H1 (cell line): ENCODE results near the gene QSOX1. TPM values are rescaled to one million over a fixed set of nuclear protein-coding genes. Genes with fewer than 3 reads are reported as not detected.

Experiments
- CTCF ChIA-PET: fragments of 300-600 bp; sonication (Branson Sonifier 250); formaldehyde crosslinking; loops from one replicate; lab custom pipeline; 2021; ENCODE audit not compliant: partially characterized antibody; lab: Charles Lee
- POLR2A ChIA-PET: fragments of 300-600 bp; sonication (Branson Sonifier 250); formaldehyde crosslinking; loops from one replicate; lab custom pipeline; 2021; ENCODE audit warnings: inconsistent platforms; ENCODE audit not compliant: partially characterized antibody; lab: Charles Lee
- DNase-seq, 2 experiments: peaks; one replicate each; pipeline versions ENCODE4 v3.0.0 to v3.0.0-alpha.2; 2010 to 2022; ENCODE audit warnings: low spot score in 2 of 2, low read depth in 1 of 2, mixed read lengths in 1 of 2
- FAIRE-seq: peaks from 2 replicates; lab custom pipeline; 2011; peaks lifted over from hg19 to GRCh38; lab: Jason Lieb, UNC
- H2AFZ ChIP-seq: 2 replicates; pipeline ENCODE4 v1.8.1; 2012; ENCODE audit warnings: low read length, inconsistent platforms
- H2AK5ac ChIP-seq: 2 replicates; pipeline ENCODE4 v1.6.1; 2013; ENCODE audit warnings: low read depth, low read length
- H2BK120ac ChIP-seq: replicated peaks from 2 replicates; pipeline ENCODE3; 2013; ENCODE audit warnings: low read depth, low read length, inconsistent platforms
- H2BK12ac ChIP-seq: 2 replicates; pipeline ENCODE4 v1.6.1; 2013; ENCODE audit warnings: low read depth, low read length
- H2BK15ac ChIP-seq: 2 replicates; pipeline ENCODE4 v1.6.1; 2013; ENCODE audit warnings: low read length
- H2BK20ac ChIP-seq: 2 replicates; pipeline ENCODE4 v1.6.1; 2013; ENCODE audit warnings: low read length
- H2BK5ac ChIP-seq: 2 replicates; pipeline ENCODE4 v1.6.1; 2013; ENCODE audit warnings: low read depth, low read length
- H3K14ac ChIP-seq: 2 replicates; pipeline ENCODE4 v1.6.1; 2013; ENCODE audit warnings: inconsistent platforms; ENCODE audit not compliant: insufficient read length
- H3K18ac ChIP-seq: 2 replicates; pipeline ENCODE4 v1.6.1; 2013; ENCODE audit warnings: low read length; ENCODE audit errors: extremely low read depth
- H3K23ac ChIP-seq: 2 replicates; pipeline ENCODE4 v1.6.1; 2013; ENCODE audit warnings: inconsistent platforms; ENCODE audit not compliant: insufficient read length
- H3K23me2 ChIP-seq: 2 replicates; pipeline ENCODE4 v1.6.1; 2013; ENCODE audit warnings: low read depth, low read length
- H3K27ac ChIP-seq: 2 replicates; pipeline ENCODE4 v1.6.1; 2011; ENCODE audit warnings: low read depth, low read length, inconsistent platforms
- H3K27me3 ChIP-seq, 4 experiments: replicated peaks in 1 of 4; 1 replicate in 1 of 4; 2 replicates in 3 of 4; pipeline versions ENCODE4 v1.6.1 to v1.8.1; 2011 to 2013; ENCODE audit warnings: low read length in 3 of 4, mild to moderate bottlenecking in 3 of 4, inconsistent platforms in 2 of 4, mixed read lengths in 2 of 4, moderate library complexity in 1 of 4; ENCODE audit not compliant: control insufficient read depth in 3 of 4, insufficient read depth in 3 of 4; ENCODE audit errors: extremely low read depth in 1 of 4
- H3K36me3 ChIP-seq, 4 experiments: 2 replicates each; pipeline versions ENCODE4 v1.6.1 to v1.8.1; 2011 to 2013; ENCODE audit warnings: mild to moderate bottlenecking in 4 of 4, low read length in 3 of 4, moderate library complexity in 2 of 4, control low read depth in 1 of 4, inconsistent platforms in 1 of 4; ENCODE audit not compliant: insufficient read depth in 4 of 4, control insufficient read depth in 2 of 4
- H3K4ac ChIP-seq: replicated peaks from 2 replicates; pipeline ENCODE3; 2013; ENCODE audit warnings: low read length, low read depth, mixed read lengths, inconsistent platforms; ENCODE audit not compliant: insufficient read length
- H3K4me1 ChIP-seq, 4 experiments: replicated peaks in 1 of 4; 1 replicate in 1 of 4; 2 replicates in 3 of 4; pipeline versions ENCODE4 v1.6.1 to v1.8.1; 2011 to 2013; ENCODE audit warnings: low read length in 3 of 4, inconsistent platforms in 2 of 4, mixed read lengths in 1 of 4; ENCODE audit not compliant: insufficient read depth in 4 of 4, control insufficient read depth in 3 of 4
- H3K4me2 ChIP-seq, 2 experiments: 2 replicates each; pipeline versions ENCODE4 v1.6.1 to v1.8.1; 2011 to 2013; ENCODE audit warnings: low read depth in 2 of 2, low read length in 2 of 2, control low read depth in 1 of 2, inconsistent platforms in 1 of 2, mild to moderate bottlenecking in 1 of 2; ENCODE audit not compliant: insufficient read depth in 1 of 2
- H3K4me3 ChIP-seq, 4 experiments: fragments of 200-600, 300-600 bp in 1 of 4; sonication (generic), shearing (Covaris generic), sonication (Bioruptor Twin) in 1 of 4; 2 replicates each; pipeline versions ENCODE4 v1.5.1 to v1.8.1; 2011 to 2016; ENCODE audit warnings: low read length in 4 of 4, low read depth in 3 of 4, control low read depth in 2 of 4, inconsistent platforms in 2 of 4, mild to moderate bottlenecking in 2 of 4, mixed read lengths in 1 of 4, moderate library complexity in 1 of 4; ENCODE audit not compliant: insufficient read depth in 2 of 4; ENCODE audit errors: extremely low read depth in 1 of 4
- H3K56ac ChIP-seq: replicated peaks from 2 replicates; pipeline ENCODE3; 2013; ENCODE audit warnings: low read depth, mild to moderate bottlenecking, mixed read lengths, low read length, inconsistent platforms; ENCODE audit not compliant: insufficient read length
- H3K79me1 ChIP-seq: 2 replicates; pipeline ENCODE4 v1.6.1; 2013; ENCODE audit warnings: low read depth, low read length, control low read depth
- H3K79me2 ChIP-seq, 2 experiments: 2 replicates each; pipeline versions ENCODE4 v1.6.1 to v1.8.1; 2012 to 2013; ENCODE audit warnings: low read length in 2 of 2, mild to moderate bottlenecking in 2 of 2, inconsistent platforms in 1 of 2; ENCODE audit not compliant: insufficient read depth in 2 of 2, control insufficient read depth in 1 of 2
- H3K9ac ChIP-seq, 4 experiments: replicated peaks in 1 of 4; 1 replicate in 1 of 4; 2 replicates in 3 of 4; pipeline versions ENCODE4 v1.6.1 to v1.8.1; 2011 to 2013; ENCODE audit warnings: low read depth in 3 of 4, low read length in 3 of 4, control low read depth in 2 of 4, mild to moderate bottlenecking in 2 of 4, moderate library complexity in 2 of 4, inconsistent platforms in 1 of 4; ENCODE audit errors: extremely low read depth in 1 of 4
- H3K9me3 ChIP-seq, 2 experiments: 2 replicates each; pipeline versions ENCODE4 v1.6.1 to v1.8.1; 2012 to 2013; ENCODE audit warnings: mild to moderate bottlenecking in 2 of 2, moderate library complexity in 2 of 2, control low read depth in 1 of 2, inconsistent platforms in 1 of 2, low read depth in 1 of 2, low read length in 1 of 2, mixed read lengths in 1 of 2; ENCODE audit not compliant: insufficient read depth in 2 of 2
- H4K20me1 ChIP-seq, 2 experiments: replicated peaks in 1 of 2; 2 replicates each; pipeline versions ENCODE3 to v1.8.1; 2011 to 2013; ENCODE audit warnings: inconsistent platforms in 2 of 2, low read length in 2 of 2, mild to moderate bottlenecking in 1 of 2; ENCODE audit not compliant: insufficient read depth in 2 of 2, control insufficient read depth in 1 of 2
- H4K5ac ChIP-seq: 2 replicates; pipeline ENCODE4 v1.6.1; 2013; ENCODE audit warnings: low read length, low read depth, mixed read lengths, inconsistent platforms; ENCODE audit not compliant: insufficient read length
- H4K8ac ChIP-seq: 2 replicates; pipeline ENCODE4 v1.8.0; 2013; ENCODE audit warnings: mild to moderate bottlenecking, moderate library complexity, low read length, inconsistent platforms; ENCODE audit not compliant: insufficient read depth; ENCODE audit errors: extremely low read depth
- H4K91ac ChIP-seq: replicated peaks from 2 replicates; pipeline ENCODE3; 2013; ENCODE audit warnings: low read length, mixed read lengths, inconsistent platforms; ENCODE audit not compliant: insufficient read length
- BCL11A ChIP-seq, 2 experiments: IDR thresholded peaks; one replicate each; pipeline ENCODE4 v1.6.1; 2011; ENCODE audit warnings: low read depth in 2 of 2, low read length in 2 of 2, mild to moderate bottlenecking in 2 of 2
- MAFK ChIP-seq: IDR thresholded peaks from 2 replicates; pipeline ENCODE4 v1.6.1; 2012; ENCODE audit warnings: low read depth, mild to moderate bottlenecking, improper control_type of control experiment, low read length
- RBBP5 ChIP-seq: IDR thresholded peaks from 2 replicates; pipeline ENCODE4 v1.7.1; 2012; ENCODE audit warnings: low read depth, mild to moderate bottlenecking, inconsistent platforms, low read length, moderate library complexity, borderline replicate concordance
- WGBS, 2 experiments: shearing (Covaris generic) in 1 of 2; methylation state at CpG; one replicate each; pipeline versions ENCODE4 v1.1.6 to v1.1.7; 2013 to 2015; ENCODE audit warnings: low lambda C conversion rate in 2 of 2, mixed read lengths in 2 of 2, inconsistent platforms in 1 of 2, low coverage in 1 of 2, missing lambda C conversion rate in 1 of 2; ENCODE audit not compliant: insufficient replicate concordance in 2 of 2, insufficient coverage in 1 of 2, insufficient read length in 1 of 2; ENCODE audit errors: extremely low coverage in 1 of 2, missing lambda C conversion rate in 1 of 2; 5-methylcytosine and 5-hydroxymethylcytosine counted together
- polyA plus RNA-seq, 7 experiments: library from polyadenylated mRNA; depleted of rRNA in 3 of 7; stranded (reverse) in 5 of 7; unstranded in 2 of 7; fragments of >200 nt in 5 of 7; fragments of 200-250 nt in 2 of 7; gene quantifications; 1 replicate in 5 of 7; 2 replicates in 1 of 7; 4 replicates in 1 of 7; pipeline versions ENCODE4 v1.2.1 to v1.2.3, GENCODE V29; 2011 to 2013; ENCODE audit warnings: missing spikeins in 2 of 7, mixed read lengths in 2 of 7
- total RNA-seq: library from RNA; stranded (reverse); fragmentation: NEBNext Ultra II Directional; extraction: Animal tissue kit (Norgen Biotek cat#: 25700); gene quantifications from 2 replicates; pipeline ENCODE4 v1.2.1, GENCODE V29; 2021

The QSOX1 gene
- total and polyA plus RNA-seq, 2 of the 8 experiments (the other 6 are each of a cell fraction or from before 2014, with no cell fraction given) = 97.7 to 123 TPM

DNA sequence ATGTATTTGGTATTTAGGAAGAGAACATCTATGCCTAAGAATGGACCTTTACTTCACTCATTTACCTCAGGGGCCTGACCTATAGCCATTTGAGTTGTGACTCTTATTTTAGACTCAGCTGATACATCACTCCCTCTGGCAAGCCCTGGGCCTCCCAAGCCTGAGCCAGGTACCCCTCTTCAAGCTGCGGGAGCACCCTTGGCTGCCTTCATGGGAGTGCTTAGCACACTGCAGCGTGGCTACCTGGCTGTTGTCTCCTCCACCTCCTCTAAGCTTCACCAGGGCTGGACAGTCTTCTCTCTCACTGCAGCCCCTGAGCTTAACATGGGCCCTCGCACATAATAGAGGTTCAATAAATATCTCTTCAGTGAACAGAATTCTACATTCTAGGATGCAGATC lies 51.9 kb downstream of the QSOX1 start:
- no peak overlapping the region for H3K14ac ChIP-seq
- no peaks in the 10 kb centered on the region for H4K20me1 ChIP-seq
- no peaks in the 10 kb centered on the region for H3K36me3 ChIP-seq
- H3K56ac ChIP-seq = no peak overlapping the region
- H4K5ac ChIP-seq = no peak overlapping the region
- H3K23me2 ChIP-seq = no peaks in the 10 kb centered on the region
- H3K79me1 ChIP-seq = no peaks in the 10 kb centered on the region
- H3K9me3 ChIP-seq = no peaks in the 10 kb centered on the region
- no peak overlapping the region for H2AK5ac ChIP-seq
- no peak overlapping the region for H4K8ac ChIP-seq
- H3K4me2 ChIP-seq = no peak overlapping the region
- H3K27me3 ChIP-seq = no peaks in the 10 kb centered on the region
- TF ChIP-seq RBBP5 (no peak), BCL11A (IDR thresholded peaks at IDR 0.05; ENCODE audit: low read depth in 2 of 2, low read length in 2 of 2) (no peak), MAFK (no peak)
- H2BK20ac ChIP-seq = no peak overlapping the region
- no peak overlapping the region for H2BK120ac ChIP-seq
- no peaks in the 10 kb centered on the region for H3K4me1 ChIP-seq
- no peak overlapping the region for H2BK5ac ChIP-seq
- H2AFZ ChIP-seq = no peak overlapping the region
- no peak overlapping the region for H4K91ac ChIP-seq
- no peak overlapping the region for H3K9ac ChIP-seq
- H3K18ac ChIP-seq = no peak overlapping the region
- no peak overlapping the region for H2BK12ac ChIP-seq
- no peak overlapping the region for H3K4ac ChIP-seq
- WGBS, 2 experiments = 92% methylated on average over 3 of the region's 3 CpGs; no CpG with 5 or more reads in 1 of the 2 experiments
- ChIA-PET CTCF (interaction anchor here (0.7 to 14.4 kb wide), 9 partner anchors 9 to 209 kb away, joined by 3 to 160 read pairs (median 4); no protein-coding TSS in a partner anchor), POLR2A (no interaction called here)
- DNase-seq = no peak
- FAIRE-seq = no peak
- no peak overlapping the region for H2BK15ac ChIP-seq
- no peak overlapping the region for H3K23ac ChIP-seq
- no peaks in the 10 kb centered on the region for H3K79me2 ChIP-seq
- H3K27ac ChIP-seq = no peak overlapping the region
- H3K4me3 ChIP-seq = no peak overlapping the region
